ENCODE data around the gene BEGAIN.

The BEGAIN gene

GRCh38 chr14:100549834-100550625 lies 37.2 kb downstream of the BEGAIN start:
- DNase-seq (ENCODE audit: low spot score): no peak

GRCh38 chr14:100548939-100549338 lies 38.3 kb downstream of the BEGAIN start:
- no peak for DNase-seq (ENCODE audit: low spot score)

- no peak for DNase-seq (ENCODE audit: low spot score)
Observed at GRCh38 chr14:100548295-100548655, 38.9 kb downstream of the BEGAIN start.

GRCh38 chr14:100547633-100548294 lies 39.5 kb downstream of the BEGAIN start:
- no peak for DNase-seq (ENCODE audit: low spot score)

- DNase-seq (ENCODE audit: low spot score): no peak
Observed at GRCh38 chr14:100546051-100546443, 41.2 kb downstream of the BEGAIN start.

- no peak for DNase-seq (ENCODE audit: low spot score)
Observed at GRCh38 chr14:100545359-100545758, 41.9 kb downstream of the BEGAIN start.

- DNase-seq (ENCODE audit: low spot score): no peak
Observed at GRCh38 chr14:100544506-100545141, 42.6 kb downstream of the BEGAIN start.

GRCh38 chr14:100543471-100544455 lies 43.5 kb downstream of the BEGAIN start:
- DNase-seq (ENCODE audit: low spot score): no peak

GRCh38 chr14:100542619-100543205 lies 44.5 kb downstream of the BEGAIN start:
- no peak for DNase-seq (ENCODE audit: low spot score)

- no peak for DNase-seq (ENCODE audit: low spot score)
Observed at GRCh38 chr14:100541621-100542560, 45.3 kb downstream of the BEGAIN start.

- no peak for DNase-seq (ENCODE audit: low spot score)
Observed at GRCh38 chr14:100540926-100541620, 46.1 kb downstream of the BEGAIN start.

GRCh38 chr14:100540141-100540925 lies 46.9 kb downstream of the BEGAIN start:
- DNase-seq (ENCODE audit: low spot score): no peak

GRCh38 chr14:100539766-100540140 lies 47.5 kb downstream of the BEGAIN start:
- DNase-seq (ENCODE audit: low spot score): no peak

GRCh38 chr14:100539003-100539660 lies 48.1 kb downstream of the BEGAIN start:
- DNase-seq (ENCODE audit: low spot score): no peak

- DNase-seq (ENCODE audit: low spot score): no peak
Observed at GRCh38 chr14:100538351-100539002, 48.7 kb downstream of the BEGAIN start.

GRCh38 chr14:100537446-100538350 lies 49.5 kb downstream of the BEGAIN start:
- no peak for DNase-seq (ENCODE audit: low spot score)

Data from HuH-7.5 (cell line).